GM12874 (cell line): ENCODE results near the gene MYOZ2.

Experiments used
- CTCF ChIP-seq: IDR thresholded peaks from 2 replicates; pipeline ENCODE4 v1.5.1; 2011; ENCODE audit warnings: low read depth, mild to moderate bottlenecking, control low read depth, low read length, moderate library complexity; ENCODE audit not compliant: insufficient read depth

MYOZ2 gene

GRCh38 chr4:119130365-119131065, 5.1 kb upstream of the MYOZ2 start:
- TF ChIP-seq CTCF: no peak

GRCh38 chr4:119131164-119131563, 4.5 kb upstream of the MYOZ2 start:
- no peak for TF ChIP-seq CTCF

GRCh38 chr4:119132306-119132705, 3.3 kb upstream of the MYOZ2 start:
- TF ChIP-seq CTCF: no peak

- no peak for TF ChIP-seq CTCF
Observed at GRCh38 chr4:119136546-119136945, 914 bp downstream of the MYOZ2 start.

- TF ChIP-seq CTCF: no peak
Observed at GRCh38 chr4:119138046-119138445, 2.4 kb downstream of the MYOZ2 start.

- no peak for TF ChIP-seq CTCF
Observed at GRCh38 chr4:119139311-119139710, 3.7 kb downstream of the MYOZ2 start.

GRCh38 chr4:119139822-119140252, 4.2 kb downstream of the MYOZ2 start:
- TF ChIP-seq CTCF: no peak

- no peak for TF ChIP-seq CTCF
Observed at GRCh38 chr4:119142833-119143232, 7.2 kb downstream of the MYOZ2 start.
